PFSK-1 (cell line): ENCODE data around the gene TRHDE.

Experiments used
- FOXP2 ChIP-seq: optimal IDR thresholded peaks from 2 replicates; pipeline ENCODE3; 2011; ENCODE audit warnings: borderline replicate concordance, control low read depth, inconsistent platforms; ENCODE audit not compliant: insufficient read depth; ENCODE audit errors: extremely low read length, extremely low read depth
- POLR2AphosphoS5 ChIP-seq: IDR thresholded peaks from 2 replicates; pipeline ENCODE4 v1.6.1; 2012; ENCODE audit warnings: low read depth, mild to moderate bottlenecking, control low read depth, low read length, moderate library complexity
- SIN3A ChIP-seq: IDR thresholded peaks from 2 replicates; pipeline ENCODE4 v1.6.1; 2012; ENCODE audit warnings: mild to moderate bottlenecking, low read length, moderate library complexity, borderline replicate concordance; ENCODE audit not compliant: insufficient read depth
- TAF1 ChIP-seq: IDR thresholded peaks from 2 replicates; pipeline ENCODE4 v1.6.1; 2012; ENCODE audit warnings: low read length, control low read depth, borderline replicate concordance; ENCODE audit not compliant: insufficient read depth
- TF ChIP-seq, protein P1 (sequence below), 2 experiments: IDR thresholded peaks; 2 replicates each; pipeline versions ENCODE4 v1.6.1 to v1.8.0; 2011 to 2012; ENCODE audit warnings: low read depth in 2 of 2, low read length in 2 of 2, control low read depth in 1 of 2, inconsistent platforms in 1 of 2, mild to moderate bottlenecking in 1 of 2, moderate library complexity in 1 of 2; ENCODE audit not compliant: insufficient read depth in 1 of 2

TRHDE gene

DNA sequence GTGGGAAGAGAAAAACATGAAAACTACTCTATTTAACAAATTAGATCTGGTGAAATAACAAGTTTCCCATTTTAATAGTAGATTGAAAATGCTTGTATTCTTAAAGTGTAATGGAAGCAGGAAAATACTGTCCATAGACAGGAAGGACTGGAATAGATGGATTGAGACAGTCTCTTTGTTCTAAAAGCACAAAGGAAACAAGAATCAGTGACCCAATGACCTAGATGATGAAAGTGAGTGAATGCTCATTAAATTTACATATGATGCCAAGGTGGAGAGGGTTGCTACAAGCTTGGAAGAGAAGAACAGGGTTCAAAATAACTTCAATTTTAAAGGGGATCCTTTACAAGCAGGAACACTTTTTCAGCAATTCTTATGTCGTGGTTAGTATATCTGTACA is 233.1 kb downstream of the TRHDE start:
- no peak for TF ChIP-seq TAF1
- TF ChIP-seq, protein P1, sequence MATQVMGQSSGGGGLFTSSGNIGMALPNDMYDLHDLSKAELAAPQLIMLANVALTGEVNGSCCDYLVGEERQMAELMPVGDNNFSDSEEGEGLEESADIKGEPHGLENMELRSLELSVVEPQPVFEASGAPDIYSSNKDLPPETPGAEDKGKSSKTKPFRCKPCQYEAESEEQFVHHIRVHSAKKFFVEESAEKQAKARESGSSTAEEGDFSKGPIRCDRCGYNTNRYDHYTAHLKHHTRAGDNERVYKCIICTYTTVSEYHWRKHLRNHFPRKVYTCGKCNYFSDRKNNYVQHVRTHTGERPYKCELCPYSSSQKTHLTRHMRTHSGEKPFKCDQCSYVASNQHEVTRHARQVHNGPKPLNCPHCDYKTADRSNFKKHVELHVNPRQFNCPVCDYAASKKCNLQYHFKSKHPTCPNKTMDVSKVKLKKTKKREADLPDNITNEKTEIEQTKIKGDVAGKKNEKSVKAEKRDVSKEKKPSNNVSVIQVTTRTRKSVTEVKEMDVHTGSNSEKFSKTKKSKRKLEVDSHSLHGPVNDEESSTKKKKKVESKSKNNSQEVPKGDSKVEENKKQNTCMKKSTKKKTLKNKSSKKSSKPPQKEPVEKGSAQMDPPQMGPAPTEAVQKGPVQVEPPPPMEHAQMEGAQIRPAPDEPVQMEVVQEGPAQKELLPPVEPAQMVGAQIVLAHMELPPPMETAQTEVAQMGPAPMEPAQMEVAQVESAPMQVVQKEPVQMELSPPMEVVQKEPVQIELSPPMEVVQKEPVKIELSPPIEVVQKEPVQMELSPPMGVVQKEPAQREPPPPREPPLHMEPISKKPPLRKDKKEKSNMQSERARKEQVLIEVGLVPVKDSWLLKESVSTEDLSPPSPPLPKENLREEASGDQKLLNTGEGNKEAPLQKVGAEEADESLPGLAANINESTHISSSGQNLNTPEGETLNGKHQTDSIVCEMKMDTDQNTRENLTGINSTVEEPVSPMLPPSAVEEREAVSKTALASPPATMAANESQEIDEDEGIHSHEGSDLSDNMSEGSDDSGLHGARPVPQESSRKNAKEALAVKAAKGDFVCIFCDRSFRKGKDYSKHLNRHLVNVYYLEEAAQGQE (IDR thresholded peaks at IDR 0.05; ENCODE audit: insufficient read depth in 1 of 2, low read depth in 2 of 2, low read length in 2 of 2): no peak
- no peak for TF ChIP-seq POLR2AphosphoS5
- TF ChIP-seq FOXP2: no peak
- TF ChIP-seq SIN3A: no peak

- no peak for TF ChIP-seq FOXP2
- no peak for TF ChIP-seq SIN3A
- TF ChIP-seq TAF1: no peak
- TF ChIP-seq, protein P1 (IDR thresholded peaks at IDR 0.05; ENCODE audit: insufficient read depth in 1 of 2, low read depth in 2 of 2, low read length in 2 of 2): no peak
- no peak for TF ChIP-seq POLR2AphosphoS5
Observed at GRCh38 chr12:72509891-72510290, 237.7 kb downstream of the TRHDE start.

- TF ChIP-seq SIN3A (no peak), FOXP2 (no peak)
Observed at GRCh38 chr12:72510772-72511171, 238.6 kb downstream of the TRHDE start.

- TF ChIP-seq SIN3A (no peak), POLR2AphosphoS5 (no peak), TAF1 (no peak), FOXP2 (no peak)
- TF ChIP-seq, protein P1 (IDR thresholded peaks at IDR 0.05; ENCODE audit: insufficient read depth in 1 of 2, low read depth in 2 of 2, low read length in 2 of 2): no peak
Observed at GRCh38 chr12:72511498-72511897, 239.3 kb downstream of the TRHDE start.

DNA sequence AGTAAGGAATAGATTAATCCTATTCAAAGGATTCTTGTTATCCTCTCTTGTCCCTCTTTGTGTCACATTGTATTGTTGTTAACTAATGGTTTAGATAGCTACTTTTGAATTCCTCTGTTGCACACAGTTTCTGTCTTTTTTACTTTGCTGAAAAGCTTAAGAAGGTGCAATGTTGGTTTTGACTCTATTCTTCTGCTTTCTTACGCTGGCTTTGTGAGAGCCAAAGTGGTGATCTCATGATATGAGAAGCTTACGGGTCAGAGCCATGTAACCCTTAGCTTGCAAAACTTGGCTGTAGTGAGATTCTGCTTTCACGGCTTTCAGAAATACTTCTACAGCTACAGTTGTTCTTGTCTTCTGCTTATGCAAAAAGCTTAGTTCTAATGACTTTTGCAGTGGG is 239.7 kb downstream of the TRHDE start:
- TF ChIP-seq, protein P1 (IDR thresholded peaks at IDR 0.05; ENCODE audit: insufficient read depth in 1 of 2, low read depth in 2 of 2, low read length in 2 of 2): no peak
- TF ChIP-seq SIN3A: no peak
- TF ChIP-seq POLR2AphosphoS5: no peak
- TF ChIP-seq TAF1: no peak
- no peak for TF ChIP-seq FOXP2
